ENCODE measurements around the gene AGBL3. TPM values are rescaled to one million over a fixed set of nuclear protein-coding genes. Genes with fewer than 3 reads are reported as not detected.
A peak's percentile ranks its signal among the peaks of the same experiment; 100 is the strongest.

Gene AGBL3
- total RNA-seq, 1 donor from 2014 or later, result 1.5 TPM

DNA sequence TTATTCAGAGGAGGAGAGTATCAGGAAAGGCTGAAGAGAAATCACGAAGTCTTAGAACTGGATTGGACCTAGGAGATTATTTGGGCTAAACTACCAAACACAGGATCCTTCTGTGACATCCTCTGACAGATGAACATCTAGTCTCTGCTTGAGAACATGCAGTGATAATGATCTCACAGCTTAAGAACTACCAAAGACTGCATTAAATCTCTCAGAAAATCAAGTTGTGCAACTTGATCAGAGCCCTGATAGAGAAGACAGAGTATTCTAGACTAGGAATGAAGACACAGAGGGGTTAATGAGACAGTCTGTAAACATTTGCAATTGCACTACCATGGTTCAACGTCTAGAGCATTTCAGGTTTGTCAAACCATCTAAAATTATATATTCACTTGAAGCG is 37.1 kb upstream of the AGBL3 start:
- no peaks in the 10 kb centered on the region for H3K27me3 ChIP-seq (ENCODE audit: low read depth)
- H3K36me3 ChIP-seq, result peaks cover 89% of the 10 kb centered on the region
- H3K9me3 ChIP-seq (replicated peaks), result no peaks in the 10 kb centered on the region
- no peak for DNase-seq
- no peak overlapping the region for H3K27ac ChIP-seq (replicated peaks)
- no peaks in the 10 kb centered on the region for H3K4me1 ChIP-seq
- TF ChIP-seq, protein P1, sequence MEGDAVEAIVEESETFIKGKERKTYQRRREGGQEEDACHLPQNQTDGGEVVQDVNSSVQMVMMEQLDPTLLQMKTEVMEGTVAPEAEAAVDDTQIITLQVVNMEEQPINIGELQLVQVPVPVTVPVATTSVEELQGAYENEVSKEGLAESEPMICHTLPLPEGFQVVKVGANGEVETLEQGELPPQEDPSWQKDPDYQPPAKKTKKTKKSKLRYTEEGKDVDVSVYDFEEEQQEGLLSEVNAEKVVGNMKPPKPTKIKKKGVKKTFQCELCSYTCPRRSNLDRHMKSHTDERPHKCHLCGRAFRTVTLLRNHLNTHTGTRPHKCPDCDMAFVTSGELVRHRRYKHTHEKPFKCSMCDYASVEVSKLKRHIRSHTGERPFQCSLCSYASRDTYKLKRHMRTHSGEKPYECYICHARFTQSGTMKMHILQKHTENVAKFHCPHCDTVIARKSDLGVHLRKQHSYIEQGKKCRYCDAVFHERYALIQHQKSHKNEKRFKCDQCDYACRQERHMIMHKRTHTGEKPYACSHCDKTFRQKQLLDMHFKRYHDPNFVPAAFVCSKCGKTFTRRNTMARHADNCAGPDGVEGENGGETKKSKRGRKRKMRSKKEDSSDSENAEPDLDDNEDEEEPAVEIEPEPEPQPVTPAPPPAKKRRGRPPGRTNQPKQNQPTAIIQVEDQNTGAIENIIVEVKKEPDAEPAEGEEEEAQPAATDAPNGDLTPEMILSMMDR (IDR thresholded peaks at IDR 0.05; ENCODE audit: borderline replicate concordance), result no peak
- intact Hi-C loops (cut with micrococcal nuclease), result loop anchor here (5.0 kb wide), 1 partner anchor 262 kb away; no protein-coding TSS in a partner anchor
- no peak overlapping the region for H3K4me3 ChIP-seq

DNA sequence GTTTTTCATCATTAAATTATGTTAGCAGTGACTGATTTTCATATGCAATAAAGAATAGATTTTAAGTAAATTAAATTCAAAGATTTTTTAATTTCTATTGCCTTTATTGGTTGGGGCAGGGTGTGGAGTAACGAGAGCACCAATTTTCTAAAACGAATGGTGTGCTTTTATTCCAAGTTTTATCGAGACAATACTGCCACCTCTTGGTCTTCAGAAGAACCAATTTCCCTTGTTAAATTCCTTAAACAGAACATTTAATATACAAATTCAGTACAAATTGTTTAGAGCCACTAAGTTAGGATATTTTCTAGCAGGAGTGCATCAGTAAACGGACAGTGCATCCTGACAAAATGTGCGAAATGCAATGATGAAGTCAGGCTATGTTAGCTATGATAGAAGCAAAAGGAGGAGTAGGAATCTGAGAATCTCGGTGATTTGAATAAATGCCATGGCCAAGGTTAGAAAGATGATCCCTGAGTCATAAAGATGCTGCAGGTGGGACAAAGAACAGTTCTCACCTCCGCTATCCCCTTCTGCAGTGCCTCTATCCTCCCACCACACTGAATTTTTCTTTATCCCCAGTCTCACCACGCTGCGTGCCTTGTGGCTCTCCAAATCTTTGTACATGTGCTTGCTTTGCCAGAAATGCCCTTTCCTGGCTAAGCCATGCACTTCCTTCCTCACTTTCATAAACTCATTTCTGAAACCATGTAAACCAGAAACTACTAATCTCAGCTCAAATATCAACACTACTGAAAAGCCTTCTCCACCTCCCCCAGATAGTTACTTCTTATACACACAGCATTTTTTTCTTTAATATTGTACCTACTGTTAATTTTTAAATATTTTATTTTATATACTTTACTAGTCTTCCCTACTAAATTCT is 31.9 kb upstream of the AGBL3 start:
- TF ChIP-seq, protein P1 (IDR thresholded peaks at IDR 0.05; ENCODE audit: borderline replicate concordance), result peak; percentile 68
- no peak for DNase-seq
- Histone ChIP-seq H3K27me3 (ENCODE audit: low read depth) (no peaks in the 10 kb centered on the region), H3K9me3 (replicated peaks) (no peaks in the 10 kb centered on the region), H3K36me3 (peaks cover 94% of the 10 kb centered on the region), H3K27ac (replicated peaks) (peak overlapping the region; percentile 16), H3K4me1 (no peaks in the 10 kb centered on the region), H3K4me3 (no peak overlapping the region)
- intact Hi-C loops (cut with micrococcal nuclease), result no loop called here

DNA sequence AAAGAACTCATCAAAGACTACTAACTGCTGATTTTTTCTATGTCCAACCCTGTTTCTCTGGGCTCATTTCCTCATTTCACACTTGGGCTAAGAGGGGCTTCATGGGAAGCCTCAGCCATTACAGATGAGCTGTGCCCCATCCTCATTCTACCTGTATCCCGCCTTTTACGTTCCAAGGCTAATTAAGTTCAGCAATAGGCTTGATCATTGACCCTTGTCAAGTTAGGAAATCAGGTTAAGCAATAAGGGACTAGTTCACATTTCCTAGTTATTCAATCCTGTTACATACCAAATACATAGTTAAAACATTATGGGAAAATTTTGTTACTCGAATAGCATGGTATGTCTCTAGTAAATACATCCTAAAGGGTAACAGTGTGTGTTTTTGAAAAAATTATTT is 29.3 kb upstream of the AGBL3 start:
- no peak overlapping the region for H3K27ac ChIP-seq (replicated peaks)

DNA sequence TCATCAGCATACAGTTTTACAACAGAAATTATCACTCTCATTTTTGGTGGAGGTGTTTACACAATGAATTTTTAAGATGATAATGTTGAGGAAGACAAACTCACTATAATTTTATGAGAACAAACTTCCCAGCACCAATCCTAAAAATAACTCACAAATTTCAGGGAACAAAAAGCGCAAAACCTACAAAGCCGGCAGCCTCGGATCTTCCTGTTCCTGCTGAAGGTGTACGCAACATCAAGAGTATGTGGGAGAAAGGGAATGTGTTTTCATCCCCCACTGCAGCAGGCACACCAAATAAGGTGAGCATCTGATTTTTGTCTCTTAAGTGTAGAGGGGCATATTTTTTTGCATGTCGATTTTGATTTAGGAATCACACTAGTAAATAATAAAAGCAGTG is 26.5 kb upstream of the AGBL3 start:
- no peaks in the 10 kb centered on the region for H3K4me1 ChIP-seq
- DNase-seq, result no peak
- no peaks in the 10 kb centered on the region for H3K27me3 ChIP-seq (ENCODE audit: low read depth)
- H3K4me3 ChIP-seq, result no peak overlapping the region
- intact Hi-C loops (cut with micrococcal nuclease), result no loop called here
- no peaks in the 10 kb centered on the region for H3K9me3 ChIP-seq (replicated peaks)
- TF ChIP-seq, protein P1 (IDR thresholded peaks at IDR 0.05; ENCODE audit: borderline replicate concordance), result no peak
- no peak overlapping the region for H3K27ac ChIP-seq (replicated peaks)
- H3K36me3 ChIP-seq, result peaks cover 99% of the 10 kb centered on the region

More for the DNA sequence above, 29.3 kb upstream of the AGBL3 start:
- DNase-seq, result no peak
- Histone ChIP-seq H3K36me3 (peaks cover 94% of the 10 kb centered on the region), H3K9me3 (replicated peaks) (no peaks in the 10 kb centered on the region), H3K4me1 (no peaks in the 10 kb centered on the region), H3K27me3 (ENCODE audit: low read depth) (no peaks in the 10 kb centered on the region), H3K4me3 (no peak overlapping the region)
- TF ChIP-seq, protein P1 (IDR thresholded peaks at IDR 0.05; ENCODE audit: borderline replicate concordance), result no peak
- intact Hi-C loops (cut with micrococcal nuclease), result no loop called here

DNA sequence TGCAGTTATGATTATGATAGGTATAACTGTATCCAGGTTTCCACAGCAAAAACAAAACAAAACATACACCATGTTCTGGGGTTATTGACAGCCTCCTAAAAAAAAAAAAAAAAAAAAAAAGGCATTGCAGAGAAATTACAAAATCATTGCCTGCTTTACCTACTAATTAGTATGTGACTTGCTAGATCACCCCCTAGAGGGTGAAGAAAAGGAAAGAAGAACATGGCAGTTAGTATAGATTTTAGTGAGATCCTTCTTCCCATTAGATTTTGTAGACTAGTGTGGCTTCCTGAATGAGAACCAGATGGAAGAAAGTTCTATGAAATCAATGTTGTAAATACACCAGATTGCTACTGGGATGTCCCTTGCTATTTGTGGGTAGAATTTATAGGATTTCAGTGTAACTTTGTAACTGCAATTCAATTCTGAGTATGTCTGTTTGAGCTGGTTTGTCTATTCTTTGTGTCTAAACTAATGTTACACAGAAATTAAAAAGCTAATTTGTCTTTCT is 24.0 kb upstream of the AGBL3 start:
- no peaks in the 10 kb centered on the region for H3K27me3 ChIP-seq (ENCODE audit: low read depth)
- peak overlapping the region; percentile 0 for H3K27ac ChIP-seq (replicated peaks)
- TF ChIP-seq, protein P1 (IDR thresholded peaks at IDR 0.05; ENCODE audit: borderline replicate concordance), result no peak
- peaks cover 97% of the 10 kb centered on the region for H3K36me3 ChIP-seq
- DNase-seq, result no peak
- no peaks in the 10 kb centered on the region for H3K4me1 ChIP-seq
- no peaks in the 10 kb centered on the region for H3K9me3 ChIP-seq (replicated peaks)
- intact Hi-C loops (cut with micrococcal nuclease), result no loop called here
- no peak overlapping the region for H3K4me3 ChIP-seq
